GM12873 (cell line): Measurements from ENCODE around the gene ATG14.
A peak's percentile ranks its signal among the peaks of the same experiment; 100 is the strongest.

Experiments
- TF ChIP-seq, protein P1 (sequence below): IDR thresholded peaks from 2 replicates; pipeline ENCODE4 v1.5.1; 2012; ENCODE audit warnings: low read depth, mild to moderate bottlenecking, moderate library complexity, low read length, control low read depth; ENCODE audit not compliant: insufficient read depth; ENCODE audit errors: missing control alignments

Gene ATG14

GRCh38 chr14:55450987-55451386 is 39.4 kb upstream of the ATG14 start:
- TF ChIP-seq, protein P1, sequence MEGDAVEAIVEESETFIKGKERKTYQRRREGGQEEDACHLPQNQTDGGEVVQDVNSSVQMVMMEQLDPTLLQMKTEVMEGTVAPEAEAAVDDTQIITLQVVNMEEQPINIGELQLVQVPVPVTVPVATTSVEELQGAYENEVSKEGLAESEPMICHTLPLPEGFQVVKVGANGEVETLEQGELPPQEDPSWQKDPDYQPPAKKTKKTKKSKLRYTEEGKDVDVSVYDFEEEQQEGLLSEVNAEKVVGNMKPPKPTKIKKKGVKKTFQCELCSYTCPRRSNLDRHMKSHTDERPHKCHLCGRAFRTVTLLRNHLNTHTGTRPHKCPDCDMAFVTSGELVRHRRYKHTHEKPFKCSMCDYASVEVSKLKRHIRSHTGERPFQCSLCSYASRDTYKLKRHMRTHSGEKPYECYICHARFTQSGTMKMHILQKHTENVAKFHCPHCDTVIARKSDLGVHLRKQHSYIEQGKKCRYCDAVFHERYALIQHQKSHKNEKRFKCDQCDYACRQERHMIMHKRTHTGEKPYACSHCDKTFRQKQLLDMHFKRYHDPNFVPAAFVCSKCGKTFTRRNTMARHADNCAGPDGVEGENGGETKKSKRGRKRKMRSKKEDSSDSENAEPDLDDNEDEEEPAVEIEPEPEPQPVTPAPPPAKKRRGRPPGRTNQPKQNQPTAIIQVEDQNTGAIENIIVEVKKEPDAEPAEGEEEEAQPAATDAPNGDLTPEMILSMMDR = no peak

DNA sequence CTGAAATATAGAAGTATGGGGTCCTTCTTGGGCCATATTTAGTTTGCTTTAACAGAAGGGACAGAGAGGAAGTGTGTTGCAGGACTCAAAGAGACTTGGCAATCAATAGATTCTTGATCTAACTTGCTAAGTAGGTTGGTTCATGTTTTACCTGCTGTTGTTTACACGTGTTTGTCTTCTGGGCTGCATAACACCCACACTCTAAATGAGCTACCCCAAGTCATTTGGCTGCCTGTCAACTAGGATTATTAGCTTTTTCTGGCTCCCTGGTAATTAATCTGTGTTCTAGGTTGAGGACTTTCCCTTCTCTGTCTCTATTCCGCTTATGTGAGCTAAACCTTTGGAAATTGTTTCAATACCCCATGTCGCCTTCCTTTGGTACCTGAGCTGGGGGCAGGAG is 38.9 kb upstream of the ATG14 start:
- TF ChIP-seq, protein P1 = no peak

- TF ChIP-seq, protein P1 = no peak
These were observed 38.5 kb upstream of the ATG14 start for GRCh38 chr14:55450124-55450523.

DNA sequence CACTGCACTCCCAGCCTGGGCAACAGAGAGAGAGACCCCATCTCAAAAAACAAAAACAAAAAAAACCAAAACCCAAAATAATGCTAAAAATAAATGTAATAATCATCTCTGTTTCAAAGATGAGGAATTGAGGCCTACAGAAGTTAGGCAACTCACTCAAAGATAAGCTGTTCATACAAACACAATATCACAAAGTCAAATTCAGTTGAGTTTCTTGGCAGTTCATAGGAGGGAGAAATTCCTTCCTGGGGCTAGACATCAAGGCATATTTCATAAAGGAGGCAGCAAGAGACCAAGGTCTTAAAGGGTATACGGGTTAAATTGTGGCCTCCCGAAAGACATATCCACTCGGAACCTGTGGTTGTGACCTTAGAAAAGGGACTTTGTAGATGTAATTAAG is 37.5 kb upstream of the ATG14 start:
- TF ChIP-seq, protein P1 = no peak

- TF ChIP-seq, protein P1 = no peak
These were observed 36.5 kb upstream of the ATG14 start for GRCh38 chr14:55448141-55448614.

DNA sequence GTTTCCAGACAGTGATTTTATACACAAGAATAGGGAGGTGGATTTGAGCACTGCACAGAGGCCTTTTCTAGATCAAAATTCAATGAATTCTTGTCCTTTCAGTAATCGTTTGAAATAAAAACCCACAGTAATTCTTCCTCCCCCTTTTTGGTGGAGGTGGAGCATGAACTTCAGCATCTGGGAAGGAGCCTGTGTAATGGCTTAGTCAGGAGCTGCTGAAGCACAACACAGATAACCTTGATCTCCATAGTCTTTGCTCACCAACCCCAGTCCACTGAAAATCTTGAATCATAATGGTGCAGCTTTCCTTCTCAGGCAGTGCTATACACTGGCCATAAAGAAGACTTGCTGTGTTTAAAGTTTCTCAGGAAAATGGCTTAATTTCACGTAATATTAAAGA is 35.2 kb upstream of the ATG14 start:
- TF ChIP-seq, protein P1 = no peak

GRCh38 chr14:55446127-55446736 is 34.6 kb upstream of the ATG14 start:
- TF ChIP-seq, protein P1 = peak; percentile 71
